GM12878 (cell line): ENCODE data around the gene ACSL4. TPM values are rescaled to one million over a fixed set of nuclear protein-coding genes. Genes with fewer than 3 reads are reported as not detected.
A peak's percentile ranks its signal among the peaks of the same experiment; 100 is the strongest.

ENCODE experiments used
- ASH2L ChIP-seq: fragments of 300-600, 200-600 bp; sonication (generic); IDR thresholded peaks from 2 replicates; pipeline ENCODE4 v1.6.1; 2017; ENCODE audit warnings: low read depth, mild to moderate bottlenecking, borderline replicate concordance
- BHLHE40 ChIP-seq, 2 experiments: fragments of 450-650 bp in 1 of 2; IDR thresholded peaks; 2 replicates each; pipeline ENCODE4 v1.6.1; 2011 to 2017; ENCODE audit warnings: low read depth in 2 of 2, borderline replicate concordance in 1 of 2, improper control_type of control experiment in 1 of 2, low read length in 1 of 2, mild to moderate bottlenecking in 1 of 2
- CHD2 ChIP-seq: IDR thresholded peaks from 2 replicates; pipeline ENCODE4 v1.6.1; 2011; ENCODE audit warnings: low read depth, low read length, improper control_type of control experiment, borderline replicate concordance
- E4F1 ChIP-seq: fragments of 450-650 bp; IDR thresholded peaks from 2 replicates; pipeline ENCODE4 v1.6.1; 2018; ENCODE audit warnings: borderline replicate concordance, mild to moderate bottlenecking; ENCODE audit not compliant: partially characterized antibody
- IKZF1 ChIP-seq: fragments of 450-650 bp; conservative IDR thresholded peaks from 2 replicates; pipeline ENCODE4 v1.6.1; 2017; ENCODE audit warnings: antibody characterized with exemption, mild to moderate bottlenecking
- RELB ChIP-seq: fragments of 450-650 bp; IDR thresholded peaks from 2 replicates; pipeline ENCODE4 v1.6.1; 2017; ENCODE audit warnings: low read depth, mild to moderate bottlenecking, moderate library complexity
- RUNX3 ChIP-seq: IDR thresholded peaks from 2 replicates; pipeline ENCODE4 v1.6.1; 2012; ENCODE audit warnings: low read length, inconsistent platforms
- SUPT20H ChIP-seq: IDR thresholded peaks from 2 replicates; pipeline ENCODE4 v1.6.1; 2011; ENCODE audit warnings: low read depth, mild to moderate bottlenecking, low read length, moderate library complexity, borderline replicate concordance; ENCODE audit not compliant: control insufficient read depth
- WRNIP1 ChIP-seq: IDR thresholded peaks from 2 replicates; pipeline ENCODE4 v1.6.1; 2011; ENCODE audit warnings: low read depth, low read length, improper control_type of control experiment, borderline replicate concordance
- ZNF622 ChIP-seq: fragments of 450-650 bp; IDR thresholded peaks from 2 replicates; pipeline ENCODE4 v1.6.1; 2017; ENCODE audit warnings: mild to moderate bottlenecking, inconsistent platforms
- polyA plus RNA-seq, 11 experiments: library from polyadenylated mRNA; depleted of rRNA in 4 of 11; unstranded in 6 of 11; stranded (reverse) in 5 of 11; fragments of >200 nt; fragmentation: Nextera tagmentation in 4 of 11; fragmentation: Illumina TruSeq in 1 of 11; extraction: Ambion mirVana in 4 of 11; extraction: Trizol in 1 of 11; gene quantifications; 1 replicate in 1 of 11; 2 replicates in 10 of 11; pipeline versions ENCODE4 v1.2.1 to v1.2.3, GENCODE V29; 2011 to 2016; ENCODE audit warnings: inconsistent platforms in 2 of 11, missing spikeins in 2 of 11, low read depth in 1 of 11
- total RNA-seq, 4 experiments: library from RNA; depleted of rRNA in 3 of 4; stranded (reverse); fragments of >200 nt in 3 of 4; fragmentation: Illumina TruSeq in 1 of 4; extraction: Trizol in 1 of 4; gene quantifications; 2 replicates each; pipeline versions ENCODE4 v1.2.1 to v1.2.3, GENCODE V29; 2013 to 2021
- TF ChIP-seq, protein P1 (sequence below): IDR thresholded peaks from 2 replicates; pipeline ENCODE4 v1.6.1; 2011; ENCODE audit warnings: borderline replicate concordance, low read depth, mild to moderate bottlenecking, moderate library complexity, mixed read lengths, low read length; ENCODE audit not compliant: insufficient read depth; ENCODE audit errors: extremely low read length
- TF ChIP-seq, protein P2 (sequence below): fragments of 450-650 bp; IDR thresholded peaks from 2 replicates; pipeline ENCODE4 v1.6.1; 2018; ENCODE audit warnings: mild to moderate bottlenecking, low read depth, moderate library complexity; ENCODE audit not compliant: partially characterized antibody
- TF ChIP-seq, protein P3 (sequence below): IDR thresholded peaks from 2 replicates; pipeline ENCODE4 v1.6.1; 2012; ENCODE audit warnings: low read depth, low read length, improper control_type of control experiment
- TF ChIP-seq, protein P4 (sequence below): IDR thresholded peaks from 2 replicates; pipeline ENCODE4 v1.6.1; 2012; ENCODE audit warnings: low read depth, low read length, improper control_type of control experiment
- TF ChIP-seq, protein P5 (sequence below): IDR thresholded peaks from 2 replicates; pipeline ENCODE4 v1.6.1; 2012; ENCODE audit warnings: mild to moderate bottlenecking, low read depth, low read length

ACSL4 gene
- total and polyA plus RNA-seq, 10 of the 15 experiments (the other 5 are each of a cell fraction or from before 2014, with no cell fraction given) = 20.7 to 66.6 (median 45.4) TPM

DNA sequence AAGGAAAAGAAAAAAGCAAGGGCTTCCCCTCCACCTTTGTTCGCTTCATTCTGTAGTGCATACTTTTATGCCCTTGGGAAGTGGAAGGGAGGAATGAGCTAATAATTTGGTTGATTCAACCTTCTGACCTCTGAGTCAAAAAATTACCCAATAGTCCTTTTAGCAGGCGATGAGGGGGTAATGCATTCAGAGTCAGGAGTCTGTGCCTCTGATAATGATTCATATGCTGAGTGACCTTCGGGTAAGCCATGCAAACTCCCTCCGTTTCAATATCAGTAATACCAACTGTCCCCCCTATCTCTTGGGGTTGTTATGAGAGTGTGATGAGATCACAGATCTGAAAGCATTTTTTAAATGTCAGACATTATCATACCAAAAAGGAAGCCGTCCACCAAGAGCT lies 41.6 kb upstream of the ACSL4 start (continued):
- no peak for TF ChIP-seq ASH2L
- TF ChIP-seq E4F1 = no peak
- no peak for TF ChIP-seq ZNF622
- TF ChIP-seq, protein P1, sequence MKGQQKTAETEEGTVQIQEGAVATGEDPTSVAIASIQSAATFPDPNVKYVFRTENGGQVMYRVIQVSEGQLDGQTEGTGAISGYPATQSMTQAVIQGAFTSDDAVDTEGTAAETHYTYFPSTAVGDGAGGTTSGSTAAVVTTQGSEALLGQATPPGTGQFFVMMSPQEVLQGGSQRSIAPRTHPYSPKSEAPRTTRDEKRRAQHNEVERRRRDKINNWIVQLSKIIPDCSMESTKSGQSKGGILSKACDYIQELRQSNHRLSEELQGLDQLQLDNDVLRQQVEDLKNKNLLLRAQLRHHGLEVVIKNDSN = no peak
- no peak for TF ChIP-seq WRNIP1
- TF ChIP-seq IKZF1 = peak; percentile 74
- TF ChIP-seq RUNX3 = peak; percentile 85
- peak; percentile 58; the same call in 1 of the 2 replicates for TF ChIP-seq RELB
- TF ChIP-seq, protein P2, sequence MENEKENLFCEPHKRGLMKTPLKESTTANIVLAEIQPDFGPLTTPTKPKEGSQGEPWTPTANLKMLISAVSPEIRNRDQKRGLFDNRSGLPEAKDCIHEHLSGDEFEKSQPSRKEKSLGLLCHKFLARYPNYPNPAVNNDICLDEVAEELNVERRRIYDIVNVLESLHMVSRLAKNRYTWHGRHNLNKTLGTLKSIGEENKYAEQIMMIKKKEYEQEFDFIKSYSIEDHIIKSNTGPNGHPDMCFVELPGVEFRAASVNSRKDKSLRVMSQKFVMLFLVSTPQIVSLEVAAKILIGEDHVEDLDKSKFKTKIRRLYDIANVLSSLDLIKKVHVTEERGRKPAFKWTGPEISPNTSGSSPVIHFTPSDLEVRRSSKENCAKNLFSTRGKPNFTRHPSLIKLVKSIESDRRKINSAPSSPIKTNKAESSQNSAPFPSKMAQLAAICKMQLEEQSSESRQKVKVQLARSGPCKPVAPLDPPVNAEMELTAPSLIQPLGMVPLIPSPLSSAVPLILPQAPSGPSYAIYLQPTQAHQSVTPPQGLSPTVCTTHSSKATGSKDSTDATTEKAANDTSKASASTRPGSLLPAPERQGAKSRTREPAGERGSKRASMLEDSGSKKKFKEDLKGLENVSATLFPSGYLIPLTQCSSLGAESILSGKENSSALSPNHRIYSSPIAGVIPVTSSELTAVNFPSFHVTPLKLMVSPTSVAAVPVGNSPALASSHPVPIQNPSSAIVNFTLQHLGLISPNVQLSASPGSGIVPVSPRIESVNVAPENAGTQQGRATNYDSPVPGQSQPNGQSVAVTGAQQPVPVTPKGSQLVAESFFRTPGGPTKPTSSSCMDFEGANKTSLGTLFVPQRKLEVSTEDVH = no peak
- TF ChIP-seq, protein P3, sequence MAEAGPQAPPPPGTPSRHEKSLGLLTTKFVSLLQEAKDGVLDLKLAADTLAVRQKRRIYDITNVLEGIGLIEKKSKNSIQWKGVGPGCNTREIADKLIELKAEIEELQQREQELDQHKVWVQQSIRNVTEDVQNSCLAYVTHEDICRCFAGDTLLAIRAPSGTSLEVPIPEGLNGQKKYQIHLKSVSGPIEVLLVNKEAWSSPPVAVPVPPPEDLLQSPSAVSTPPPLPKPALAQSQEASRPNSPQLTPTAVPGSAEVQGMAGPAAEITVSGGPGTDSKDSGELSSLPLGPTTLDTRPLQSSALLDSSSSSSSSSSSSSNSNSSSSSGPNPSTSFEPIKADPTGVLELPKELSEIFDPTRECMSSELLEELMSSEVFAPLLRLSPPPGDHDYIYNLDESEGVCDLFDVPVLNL = no peak
- peak; percentile 57 to 62; a peak in 2 of 4 replicates for TF ChIP-seq BHLHE40 (IDR thresholded peaks at IDR 0.05; ENCODE audit: borderline replicate concordance in 1 of 2, low read depth in 2 of 2, low read length in 1 of 2)
- TF ChIP-seq, protein P4, sequence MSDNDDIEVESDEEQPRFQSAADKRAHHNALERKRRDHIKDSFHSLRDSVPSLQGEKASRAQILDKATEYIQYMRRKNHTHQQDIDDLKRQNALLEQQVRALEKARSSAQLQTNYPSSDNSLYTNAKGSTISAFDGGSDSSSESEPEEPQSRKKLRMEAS = no peak
- TF ChIP-seq, protein P5, sequence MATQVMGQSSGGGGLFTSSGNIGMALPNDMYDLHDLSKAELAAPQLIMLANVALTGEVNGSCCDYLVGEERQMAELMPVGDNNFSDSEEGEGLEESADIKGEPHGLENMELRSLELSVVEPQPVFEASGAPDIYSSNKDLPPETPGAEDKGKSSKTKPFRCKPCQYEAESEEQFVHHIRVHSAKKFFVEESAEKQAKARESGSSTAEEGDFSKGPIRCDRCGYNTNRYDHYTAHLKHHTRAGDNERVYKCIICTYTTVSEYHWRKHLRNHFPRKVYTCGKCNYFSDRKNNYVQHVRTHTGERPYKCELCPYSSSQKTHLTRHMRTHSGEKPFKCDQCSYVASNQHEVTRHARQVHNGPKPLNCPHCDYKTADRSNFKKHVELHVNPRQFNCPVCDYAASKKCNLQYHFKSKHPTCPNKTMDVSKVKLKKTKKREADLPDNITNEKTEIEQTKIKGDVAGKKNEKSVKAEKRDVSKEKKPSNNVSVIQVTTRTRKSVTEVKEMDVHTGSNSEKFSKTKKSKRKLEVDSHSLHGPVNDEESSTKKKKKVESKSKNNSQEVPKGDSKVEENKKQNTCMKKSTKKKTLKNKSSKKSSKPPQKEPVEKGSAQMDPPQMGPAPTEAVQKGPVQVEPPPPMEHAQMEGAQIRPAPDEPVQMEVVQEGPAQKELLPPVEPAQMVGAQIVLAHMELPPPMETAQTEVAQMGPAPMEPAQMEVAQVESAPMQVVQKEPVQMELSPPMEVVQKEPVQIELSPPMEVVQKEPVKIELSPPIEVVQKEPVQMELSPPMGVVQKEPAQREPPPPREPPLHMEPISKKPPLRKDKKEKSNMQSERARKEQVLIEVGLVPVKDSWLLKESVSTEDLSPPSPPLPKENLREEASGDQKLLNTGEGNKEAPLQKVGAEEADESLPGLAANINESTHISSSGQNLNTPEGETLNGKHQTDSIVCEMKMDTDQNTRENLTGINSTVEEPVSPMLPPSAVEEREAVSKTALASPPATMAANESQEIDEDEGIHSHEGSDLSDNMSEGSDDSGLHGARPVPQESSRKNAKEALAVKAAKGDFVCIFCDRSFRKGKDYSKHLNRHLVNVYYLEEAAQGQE = no peak
- no peak for TF ChIP-seq SUPT20H
- peak; percentile 49; the same call in 1 of the 2 replicates for TF ChIP-seq CHD2
